NT2/D1 (cell line): ENCODE results near the gene AKR7A2.
"Not testable (repeated sequence)": the region's sequence is repeated elsewhere in the genome, so short reads cannot be mapped to it uniquely, and the experiment has no call there.

ENCODE experiments used
- YY1 ChIP-seq: IDR thresholded peaks from 2 replicates; pipeline ENCODE4 v1.6.1; 2011; ENCODE audit not compliant: insufficient read length, insufficient read depth
- ZNF274 ChIP-seq: IDR thresholded peaks from 2 replicates; pipeline ENCODE4 v1.6.1; 2011; ENCODE audit warnings: mild to moderate bottlenecking, low read depth, low read length

GRCh38 chr1:19270343-19270730, 41.6 kb downstream of the AKR7A2 start:
- TF ChIP-seq ZNF274, YY1: not testable (repeated sequence)
